WTC11 (cell line): ENCODE data around the gene TSPAN4. TPM values are rescaled to one million over a fixed set of nuclear protein-coding genes. Genes with fewer than 3 reads are reported as not detected.
A peak's percentile ranks its signal among the peaks of the same experiment; 100 is the strongest.

Experiments
- AFF4 ChIP-seq: sonication (generic); formaldehyde crosslinking; IDR thresholded peaks from 2 replicates; pipeline ENCODE4 v1.8.1; 2023; ENCODE audit warnings: mild to moderate bottlenecking, missing genetic modification reagents, borderline replicate concordance
- ATF3 ChIP-seq: sonication (generic); formaldehyde crosslinking; conservative IDR thresholded peaks from 2 replicates; pipeline ENCODE4 v1.8.1; 2022; ENCODE audit warnings: mild to moderate bottlenecking, missing genetic modification reagents
- CBFB ChIP-seq: sonication (generic); formaldehyde crosslinking; IDR thresholded peaks from 2 replicates; pipeline ENCODE4 v1.8.1; 2022; ENCODE audit warnings: mild to moderate bottlenecking, low read depth, missing genetic modification reagents
- ELF4 ChIP-seq: sonication (generic); formaldehyde crosslinking; IDR thresholded peaks from 2 replicates; pipeline ENCODE4 v1.8.1; 2022; ENCODE audit warnings: low read depth, mild to moderate bottlenecking, moderate library complexity, missing genetic modification reagents
- GABPB1 ChIP-seq: sonication (generic); formaldehyde crosslinking; IDR thresholded peaks from 2 replicates; pipeline ENCODE4 v1.8.1; 2023; ENCODE audit warnings: mild to moderate bottlenecking, missing genetic modification reagents
- HMGA2 ChIP-seq: fragments of 250-450 bp; sonication (Bioruptor Pico); IDR thresholded peaks from 2 replicates; pipeline ENCODE4 v1.4.0; 2021; ENCODE audit warnings: mild to moderate bottlenecking, moderate library complexity
- JAZF1 ChIP-seq: fragments of 250-450 bp; sonication (Bioruptor Pico); IDR thresholded peaks from 2 replicates; pipeline ENCODE4 v1.9.0; 2021; ENCODE audit warnings: moderate library complexity, mild to moderate bottlenecking, inconsistent platforms
- KAT7 ChIP-seq: sonication (generic); formaldehyde crosslinking; IDR thresholded peaks from 2 replicates; pipeline ENCODE4 v1.8.1; 2023; ENCODE audit warnings: missing genetic modification reagents, mild to moderate bottlenecking, borderline replicate concordance
- MLX ChIP-seq: sonication (generic); formaldehyde crosslinking; IDR thresholded peaks from 2 replicates; pipeline ENCODE4 v1.8.1; 2023; ENCODE audit warnings: mild to moderate bottlenecking, missing genetic modification reagents, moderate library complexity
- MXD4 ChIP-seq: fragments of 250-450 bp; sonication (Bioruptor Pico); IDR thresholded peaks from 2 replicates; pipeline ENCODE4 v1.8.0; 2021; ENCODE audit warnings: mild to moderate bottlenecking, moderate library complexity, borderline replicate concordance
- PRDM15 ChIP-seq: sonication (generic); formaldehyde crosslinking; IDR thresholded peaks from 2 replicates; pipeline ENCODE4 v1.8.0; 2022; ENCODE audit warnings: missing genetic modification reagents
- PRRX2 ChIP-seq: fragments of 250-450 bp; sonication (Bioruptor Pico); IDR thresholded peaks from 2 replicates; pipeline ENCODE4 v1.8.0; 2021; ENCODE audit warnings: mild to moderate bottlenecking
- SMAD3 ChIP-seq: sonication (generic); formaldehyde crosslinking; IDR thresholded peaks from 2 replicates; pipeline ENCODE4 v1.8.0; 2022; ENCODE audit warnings: missing genetic modification reagents, mild to moderate bottlenecking, borderline replicate concordance
- SOX15 ChIP-seq: fragments of 250-450 bp; sonication (Bioruptor Pico); IDR thresholded peaks from 2 replicates; pipeline ENCODE4 v1.9.0; 2021; ENCODE audit warnings: mild to moderate bottlenecking
- TCF7 ChIP-seq: sonication (generic); formaldehyde crosslinking; IDR thresholded peaks from 2 replicates; pipeline ENCODE4 v1.8.0; 2022; ENCODE audit warnings: mild to moderate bottlenecking, low read depth, missing genetic modification reagents, moderate library complexity
- ZBTB21 ChIP-seq: sonication (generic); formaldehyde crosslinking; IDR thresholded peaks from 2 replicates; pipeline ENCODE4 v1.8.1; 2023; ENCODE audit warnings: mild to moderate bottlenecking, missing genetic modification reagents, borderline replicate concordance
- ZNF121 ChIP-seq: sonication (generic); formaldehyde crosslinking; IDR thresholded peaks from 2 replicates; pipeline ENCODE4 v1.8.0; 2023; ENCODE audit warnings: missing genetic modification reagents
- ZNF232 ChIP-seq: sonication (generic); formaldehyde crosslinking; IDR thresholded peaks from 2 replicates; pipeline ENCODE4 v1.8.0; 2022; ENCODE audit warnings: mild to moderate bottlenecking, missing genetic modification reagents
- ZNF416 ChIP-seq: fragments of 250-450 bp; sonication (Bioruptor Pico); IDR thresholded peaks from 2 replicates; pipeline ENCODE4 v1.9.0; 2021; ENCODE audit warnings: mild to moderate bottlenecking, inconsistent platforms
- ZNF425 ChIP-seq: fragments of 250-450 bp; sonication (Bioruptor Pico); conservative IDR thresholded peaks from 2 replicates; pipeline ENCODE4 v1.9.0; 2021; ENCODE audit warnings: mild to moderate bottlenecking
- ZNF512 ChIP-seq: sonication (generic); formaldehyde crosslinking; IDR thresholded peaks from 2 replicates; pipeline ENCODE4 v1.8.1; 2022; ENCODE audit warnings: missing genetic modification reagents, borderline replicate concordance
- total RNA-seq: library from RNA; stranded (reverse); gene quantifications from 3 replicates; pipeline ENCODE4 v1.2.3, GENCODE V29; 2021
- TF ChIP-seq, protein P1 (sequence below): sonication (generic); formaldehyde crosslinking; IDR thresholded peaks from 2 replicates; pipeline ENCODE4 v1.8.1; 2022; ENCODE audit warnings: low read depth, mild to moderate bottlenecking, moderate library complexity, missing genetic modification reagents, borderline replicate concordance
- TF ChIP-seq, protein P2 (sequence below): sonication (generic); formaldehyde crosslinking; IDR thresholded peaks from 2 replicates; pipeline ENCODE4 v1.8.1; 2022; ENCODE audit warnings: low read depth, missing genetic modification reagents, borderline replicate concordance

Gene TSPAN4
- total RNA-seq, 1 experiment from 2014 or later, result 94.3 TPM

GRCh38 chr11:842370-843002 is at the start of gene TSPAN4, which contains the start of gene POLR2L (continued):
- peak; percentile 85; the same call in 1 of the 2 replicates for TF ChIP-seq KAT7
- TF ChIP-seq SMAD3 (CRISPR knock-in tag), result 0 out of 2 replicates have a peak, but pooled peaks have one; percentile 47
- no peak for TF ChIP-seq ZNF425
- no peak for TF ChIP-seq ZNF512 (CRISPR knock-in tag)
- no peak for TF ChIP-seq CBFB
- TF ChIP-seq JAZF1, result no peak
- TF ChIP-seq ZNF121, result no peak
- 0 out of 2 replicates have a peak, but pooled peaks have one; percentile 2 for TF ChIP-seq PRDM15 (CRISPR knock-in tag)
- TF ChIP-seq HMGA2 (CRISPR knock-in tag), result no peak
- TF ChIP-seq ZNF232 (CRISPR knock-in tag), result no peak; the same call in 1 of the 2 replicates
- TF ChIP-seq ELF4 (CRISPR knock-in tag), result peak; percentile 60; the same call in 1 of the 2 replicates
- TF ChIP-seq PRRX2 (CRISPR knock-in tag), result no peak
- TF ChIP-seq SOX15 (CRISPR knock-in tag), result no peak
- no peak for TF ChIP-seq MXD4 (CRISPR knock-in tag)
- TF ChIP-seq ZBTB21, result no peak
- no peak for TF ChIP-seq MLX (CRISPR knock-in tag)
- TF ChIP-seq, protein P1, sequence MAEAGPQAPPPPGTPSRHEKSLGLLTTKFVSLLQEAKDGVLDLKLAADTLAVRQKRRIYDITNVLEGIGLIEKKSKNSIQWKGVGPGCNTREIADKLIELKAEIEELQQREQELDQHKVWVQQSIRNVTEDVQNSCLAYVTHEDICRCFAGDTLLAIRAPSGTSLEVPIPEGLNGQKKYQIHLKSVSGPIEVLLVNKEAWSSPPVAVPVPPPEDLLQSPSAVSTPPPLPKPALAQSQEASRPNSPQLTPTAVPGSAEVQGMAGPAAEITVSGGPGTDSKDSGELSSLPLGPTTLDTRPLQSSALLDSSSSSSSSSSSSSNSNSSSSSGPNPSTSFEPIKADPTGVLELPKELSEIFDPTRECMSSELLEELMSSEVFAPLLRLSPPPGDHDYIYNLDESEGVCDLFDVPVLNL, result 0 out of 2 replicates have a peak, but pooled peaks have one; percentile 39
- TF ChIP-seq AFF4 (CRISPR knock-in tag), result no peak
- no peak for TF ChIP-seq GABPB1
- no peak for TF ChIP-seq ZNF416 (CRISPR knock-in tag)
- no peak for TF ChIP-seq TCF7 (CRISPR knock-in tag)
- no peak for TF ChIP-seq ATF3 (CRISPR knock-in tag)
- TF ChIP-seq, protein P2, sequence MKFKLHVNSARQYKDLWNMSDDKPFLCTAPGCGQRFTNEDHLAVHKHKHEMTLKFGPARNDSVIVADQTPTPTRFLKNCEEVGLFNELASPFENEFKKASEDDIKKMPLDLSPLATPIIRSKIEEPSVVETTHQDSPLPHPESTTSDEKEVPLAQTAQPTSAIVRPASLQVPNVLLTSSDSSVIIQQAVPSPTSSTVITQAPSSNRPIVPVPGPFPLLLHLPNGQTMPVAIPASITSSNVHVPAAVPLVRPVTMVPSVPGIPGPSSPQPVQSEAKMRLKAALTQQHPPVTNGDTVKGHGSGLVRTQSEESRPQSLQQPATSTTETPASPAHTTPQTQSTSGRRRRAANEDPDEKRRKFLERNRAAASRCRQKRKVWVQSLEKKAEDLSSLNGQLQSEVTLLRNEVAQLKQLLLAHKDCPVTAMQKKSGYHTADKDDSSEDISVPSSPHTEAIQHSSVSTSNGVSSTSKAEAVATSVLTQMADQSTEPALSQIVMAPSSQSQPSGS (CRISPR knock-in tag), result no peak
